H9 (cell line): ENCODE results near the gene LITAF. TPM values are rescaled to one million over a fixed set of nuclear protein-coding genes. Genes with fewer than 3 reads are reported as not detected.

Experiments used
- DNase-seq: peaks from one replicate; pipeline ENCODE4 v3.0.0-alpha.2; 2017
- H2AFZ ChIP-seq: one replicate; pipeline ENCODE4 v1.6.1; 2013; ENCODE audit warnings: mild to moderate bottlenecking, low read length, control low read depth, moderate library complexity
- H2AK5ac ChIP-seq: 2 replicates; pipeline ENCODE4 v1.6.1; 2013; ENCODE audit warnings: low read length, control low read depth, mixed read lengths; ENCODE audit not compliant: insufficient read length
- H2BK120ac ChIP-seq: one replicate; pipeline ENCODE4 v1.6.1; 2013; ENCODE audit warnings: low read depth, mild to moderate bottlenecking, low read length, control low read depth, inconsistent platforms; ENCODE audit not compliant: poor library complexity, severe bottlenecking
- H2BK12ac ChIP-seq: 2 replicates; pipeline ENCODE4 v1.6.1; 2013; ENCODE audit warnings: low read length, control low read depth, mixed read lengths, low read depth; ENCODE audit not compliant: insufficient read length
- H2BK15ac ChIP-seq: 2 replicates; pipeline ENCODE4 v1.6.1; 2013; ENCODE audit warnings: low read depth, low read length, control low read depth
- H2BK20ac ChIP-seq: one replicate; pipeline ENCODE4 v1.6.1; 2013; ENCODE audit warnings: low read depth, mild to moderate bottlenecking, low read length, control low read depth, inconsistent platforms; ENCODE audit not compliant: poor library complexity, severe bottlenecking
- H2BK5ac ChIP-seq: 2 replicates; pipeline ENCODE4 v1.6.1; 2013; ENCODE audit warnings: low read length, control low read depth, mixed read lengths; ENCODE audit not compliant: insufficient read length
- H3K14ac ChIP-seq: 2 replicates; pipeline ENCODE4 v1.6.1; 2013; ENCODE audit warnings: low read length, control low read depth; ENCODE audit not compliant: insufficient read depth
- H3K18ac ChIP-seq: 2 replicates; pipeline ENCODE4 v1.6.1; 2013; ENCODE audit warnings: low read depth, mild to moderate bottlenecking, mixed read lengths, low read length, control low read depth; ENCODE audit not compliant: insufficient read length
- H3K23ac ChIP-seq: 2 replicates; pipeline ENCODE4 v1.6.1; 2013; ENCODE audit warnings: low read length, control low read depth, mixed read lengths, low read depth; ENCODE audit not compliant: insufficient read length
- H3K23me2 ChIP-seq: 2 replicates; pipeline ENCODE4 v1.6.1; 2013; ENCODE audit warnings: low read depth, mild to moderate bottlenecking, mixed read lengths, low read length, control low read depth; ENCODE audit not compliant: insufficient read length, poor library complexity, severe bottlenecking
- H3K27ac ChIP-seq: 2 replicates; pipeline ENCODE4 v1.5.1; 2013; ENCODE audit warnings: low read length, control low read depth, mixed read lengths, low read depth; ENCODE audit not compliant: insufficient read length
- H3K27me3 ChIP-seq: 2 replicates; pipeline ENCODE4 v1.6.1; 2013; ENCODE audit warnings: low read length, control low read depth, inconsistent platforms; ENCODE audit not compliant: insufficient read depth
- H3K4ac ChIP-seq: 2 replicates; pipeline ENCODE4 v1.6.1; 2013; ENCODE audit warnings: low read depth, mild to moderate bottlenecking, control low read depth, inconsistent platforms, low read length, moderate library complexity
- H3K4me1 ChIP-seq: 2 replicates; pipeline ENCODE4 v1.6.1; 2013; ENCODE audit warnings: low read length, control low read depth, inconsistent platforms; ENCODE audit not compliant: insufficient read depth
- H3K4me2 ChIP-seq: 2 replicates; pipeline ENCODE4 v1.6.1; 2013; ENCODE audit warnings: low read length, control low read depth, mixed read lengths; ENCODE audit not compliant: insufficient read length, insufficient read depth
- H3K56ac ChIP-seq: 2 replicates; pipeline ENCODE4 v1.6.1; 2013; ENCODE audit warnings: low read depth, mild to moderate bottlenecking, mixed read lengths, low read length, control low read depth; ENCODE audit not compliant: insufficient read length
- H3K79me1 ChIP-seq: 2 replicates; pipeline ENCODE4 v1.6.1; 2013; ENCODE audit warnings: low read depth, mild to moderate bottlenecking, moderate library complexity, low read length, control low read depth, inconsistent platforms; ENCODE audit not compliant: insufficient read depth, poor library complexity, severe bottlenecking
- H3K79me2 ChIP-seq: 2 replicates; pipeline ENCODE4 v1.6.1; 2013; ENCODE audit warnings: low read length, control low read depth, inconsistent platforms; ENCODE audit not compliant: insufficient read depth
- H3K9ac ChIP-seq: 2 replicates; pipeline ENCODE4 v1.6.1; 2013; ENCODE audit warnings: low read length, control low read depth, mixed read lengths; ENCODE audit not compliant: insufficient read length; ENCODE audit errors: extremely low read depth
- H3K9me3 ChIP-seq: one replicate; pipeline ENCODE4 v1.6.1; 2013; ENCODE audit warnings: low read depth, low read length, inconsistent platforms; ENCODE audit not compliant: control insufficient read depth
- H3T11ph ChIP-seq: one replicate; pipeline ENCODE4 v1.6.1; 2013; ENCODE audit warnings: mild to moderate bottlenecking, low read length, control low read depth, inconsistent platforms
- H4K20me1 ChIP-seq: one replicate; pipeline ENCODE4 v1.6.1; 2013; ENCODE audit not compliant: control insufficient read depth, insufficient read length, insufficient read depth
- H4K5ac ChIP-seq: 2 replicates; pipeline ENCODE4 v1.6.1; 2013; ENCODE audit warnings: low read depth, mild to moderate bottlenecking, mixed read lengths, low read length, control low read depth; ENCODE audit not compliant: insufficient read length
- H4K8ac ChIP-seq: replicated peaks from 2 replicates; pipeline ENCODE4 v1.6.1; 2013; ENCODE audit warnings: low read length, control low read depth, mixed read lengths, low read depth; ENCODE audit not compliant: insufficient read length
- H4K91ac ChIP-seq: 2 replicates; pipeline ENCODE4 v1.6.1; 2013; ENCODE audit warnings: low read depth, mild to moderate bottlenecking, moderate library complexity, mixed read lengths, low read length, control low read depth; ENCODE audit not compliant: insufficient read length
- H3K27ac Mint-ChIP-seq, 3 experiments: 2 replicates in 2 of 3; 3 replicates in 1 of 3; pipeline ENCODE4 v1.8.0; 2020 to 2021; ENCODE audit warnings: mixed read lengths in 3 of 3, mild to moderate bottlenecking in 1 of 3, moderate library complexity in 1 of 3
- H3K27me3 Mint-ChIP-seq: 2 replicates; pipeline ENCODE4 v1.8.0; 2021; ENCODE audit warnings: low read depth, mild to moderate bottlenecking, moderate library complexity, mixed read lengths
- H3K36me3 Mint-ChIP-seq, 3 experiments: 2 replicates in 2 of 3; 3 replicates in 1 of 3; pipeline ENCODE4 v1.8.0; 2020 to 2021; ENCODE audit warnings: low read depth in 3 of 3, mixed read lengths in 3 of 3; ENCODE audit not compliant: insufficient read depth in 1 of 3
- H3K4me1 Mint-ChIP-seq, 2 experiments: 2 replicates each; pipeline ENCODE4 v1.8.0; 2020; ENCODE audit warnings: mixed read lengths in 2 of 2
- H3K4me3 Mint-ChIP-seq, 2 experiments: 2 replicates in 1 of 2; 3 replicates in 1 of 2; pipeline ENCODE4 v1.8.0; 2020 to 2021; ENCODE audit warnings: mild to moderate bottlenecking in 2 of 2, mixed read lengths in 2 of 2, moderate library complexity in 1 of 2
- H3K9me3 Mint-ChIP-seq, 2 experiments: 2 replicates in 1 of 2; 3 replicates in 1 of 2; pipeline ENCODE4 v1.8.0; 2020; ENCODE audit warnings: mild to moderate bottlenecking in 2 of 2, mixed read lengths in 2 of 2, moderate library complexity in 1 of 2
- WGBS: extraction: QIAGEN DNeasy Blood & Tissue Kit; methylation state at CpG from one replicate; pipeline ENCODE4 v1.1.7; 2013; ENCODE audit warnings: missing lambda C conversion rate, low lambda C conversion rate, mixed read lengths; ENCODE audit not compliant: insufficient read length; ENCODE audit errors: extremely low coverage; 5-methylcytosine and 5-hydroxymethylcytosine counted together
- total RNA-seq: library from RNA; stranded (reverse); gene quantifications from 2 replicates; pipeline ENCODE4 v1.2.1, GENCODE V29; 2021
- TF ChIP-seq, protein P1 (sequence below): fragments of 200-600 bp; sonication (generic); conservative IDR thresholded peaks from 3 replicates; pipeline ENCODE4 v1.8.0; 2021; ENCODE audit warnings: antibody characterized with exemption, mild to moderate bottlenecking

The LITAF gene
- total RNA-seq, 1 experiment from 2014 or later, result 249 TPM

DNA sequence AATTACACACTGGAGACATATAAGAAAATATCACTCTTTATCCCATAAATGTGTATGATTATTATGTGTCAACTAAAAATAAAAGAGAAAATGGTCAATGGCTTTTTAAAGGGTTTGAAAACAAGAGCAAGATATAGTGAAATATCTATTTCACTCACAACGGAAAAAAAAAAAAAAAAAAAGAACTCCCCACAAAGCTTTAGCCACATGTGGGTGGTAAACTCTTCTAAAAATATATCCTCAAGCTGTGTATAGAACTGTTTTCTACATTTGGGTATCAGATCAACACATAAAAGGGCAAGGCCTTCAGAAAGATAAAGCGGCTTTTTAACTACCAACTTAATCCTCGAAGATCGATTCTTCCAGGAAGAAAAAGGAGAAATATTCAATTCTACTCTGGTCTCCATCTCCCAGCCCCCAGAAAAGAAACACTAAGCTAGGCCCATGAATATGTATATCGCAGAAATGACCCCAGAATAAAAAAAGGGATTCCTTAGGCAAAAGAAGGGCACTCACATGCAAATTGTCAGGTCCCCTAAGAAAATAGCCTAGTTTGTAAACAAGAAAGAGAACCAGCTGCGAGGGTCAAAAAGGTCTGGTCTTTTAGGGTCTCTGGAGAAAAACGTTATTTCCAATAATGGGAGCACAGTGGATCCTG lies 4.4 kb downstream of the LITAF start:
- peak overlapping the region in 2 of 3 experiments; percentile 19 to 94; a peak in 5 of 7 replicates for H3K27ac Mint-ChIP-seq
- H4K5ac ChIP-seq, result no peak overlapping the region
- no peak overlapping the region for H2AK5ac ChIP-seq
- H3T11ph ChIP-seq, result no peak overlapping the region
- H4K8ac ChIP-seq, result no peak overlapping the region
- DNase-seq, result no peak
- no peaks in the 10 kb centered on the region; the same call in none of the 2 replicates for H3K27me3 Mint-ChIP-seq
- H3K4me1 Mint-ChIP-seq, result peaks cover 59 to 60% of the 10 kb centered on the region in 2 experiments
- H3K36me3 Mint-ChIP-seq, result peaks cover 2 to 36% (median 23%) of the 10 kb centered on the region in 3 experiments; a peak in 5 of 7 replicates
- H2BK20ac ChIP-seq, result no peak overlapping the region
- peaks cover 9% of the 10 kb centered on the region for H3K27me3 ChIP-seq
- no peak overlapping the region for H3K4ac ChIP-seq
- H4K91ac ChIP-seq, result no peak overlapping the region
- H3K23me2 ChIP-seq, result peaks cover 4% of the 10 kb centered on the region
- H4K20me1 ChIP-seq, result no peaks in the 10 kb centered on the region
- H2BK5ac ChIP-seq, result no peak overlapping the region
- no peak overlapping the region for H2BK120ac ChIP-seq
- no peak overlapping the region for H3K18ac ChIP-seq
- no peak overlapping the region for H2BK15ac ChIP-seq
- H3K9me3 Mint-ChIP-seq, result no peaks in the 10 kb centered on the region
- H3K9ac ChIP-seq, result no peak overlapping the region
- no peaks in the 10 kb centered on the region; the same call in 1 of the 2 replicates for H3K79me2 ChIP-seq
- H3K4me3 Mint-ChIP-seq, result peak overlapping the region; percentile 37 to 74
- H3K27ac ChIP-seq, result no peak overlapping the region
- WGBS, result no CpG with 5 or more reads among the region's 7 CpGs
- no peaks in the 10 kb centered on the region for H3K79me1 ChIP-seq
- no peak overlapping the region for H2BK12ac ChIP-seq
- no peak overlapping the region for H3K56ac ChIP-seq
- TF ChIP-seq, protein P1, sequence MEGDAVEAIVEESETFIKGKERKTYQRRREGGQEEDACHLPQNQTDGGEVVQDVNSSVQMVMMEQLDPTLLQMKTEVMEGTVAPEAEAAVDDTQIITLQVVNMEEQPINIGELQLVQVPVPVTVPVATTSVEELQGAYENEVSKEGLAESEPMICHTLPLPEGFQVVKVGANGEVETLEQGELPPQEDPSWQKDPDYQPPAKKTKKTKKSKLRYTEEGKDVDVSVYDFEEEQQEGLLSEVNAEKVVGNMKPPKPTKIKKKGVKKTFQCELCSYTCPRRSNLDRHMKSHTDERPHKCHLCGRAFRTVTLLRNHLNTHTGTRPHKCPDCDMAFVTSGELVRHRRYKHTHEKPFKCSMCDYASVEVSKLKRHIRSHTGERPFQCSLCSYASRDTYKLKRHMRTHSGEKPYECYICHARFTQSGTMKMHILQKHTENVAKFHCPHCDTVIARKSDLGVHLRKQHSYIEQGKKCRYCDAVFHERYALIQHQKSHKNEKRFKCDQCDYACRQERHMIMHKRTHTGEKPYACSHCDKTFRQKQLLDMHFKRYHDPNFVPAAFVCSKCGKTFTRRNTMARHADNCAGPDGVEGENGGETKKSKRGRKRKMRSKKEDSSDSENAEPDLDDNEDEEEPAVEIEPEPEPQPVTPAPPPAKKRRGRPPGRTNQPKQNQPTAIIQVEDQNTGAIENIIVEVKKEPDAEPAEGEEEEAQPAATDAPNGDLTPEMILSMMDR, result no peak
- peaks cover 17% of the 10 kb centered on the region for H3K4me1 ChIP-seq
- no peak overlapping the region for H2AFZ ChIP-seq
- H3K4me2 ChIP-seq, result peak overlapping the region; percentile 32
- no peak overlapping the region for H3K23ac ChIP-seq
- peaks cover 4% of the 10 kb centered on the region for H3K9me3 ChIP-seq
- no peak overlapping the region for H3K14ac ChIP-seq
